ENCODE data around the gene NUDT3.

Gene NUDT3

DNA sequence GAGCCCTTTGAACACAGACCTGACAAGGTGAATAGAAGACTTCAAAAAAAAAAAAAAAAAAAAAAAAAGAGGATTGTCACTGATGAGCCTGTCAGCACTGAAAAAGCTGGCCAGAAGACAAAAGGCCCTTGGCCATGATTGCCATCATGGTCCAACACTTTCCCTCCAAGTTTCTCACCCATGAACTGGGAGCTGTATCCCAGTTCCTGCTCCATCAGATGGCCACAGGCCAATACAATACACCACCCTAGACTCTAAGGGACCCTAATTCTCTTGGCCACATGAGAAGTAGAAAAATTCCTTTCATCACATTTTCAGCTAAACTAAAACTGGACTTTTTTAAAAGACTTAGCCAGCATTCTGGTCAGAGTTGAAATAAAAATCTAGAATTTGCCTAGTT is 50.2 kb downstream of the NUDT3 start:
- TF ChIP-seq, protein P1, sequence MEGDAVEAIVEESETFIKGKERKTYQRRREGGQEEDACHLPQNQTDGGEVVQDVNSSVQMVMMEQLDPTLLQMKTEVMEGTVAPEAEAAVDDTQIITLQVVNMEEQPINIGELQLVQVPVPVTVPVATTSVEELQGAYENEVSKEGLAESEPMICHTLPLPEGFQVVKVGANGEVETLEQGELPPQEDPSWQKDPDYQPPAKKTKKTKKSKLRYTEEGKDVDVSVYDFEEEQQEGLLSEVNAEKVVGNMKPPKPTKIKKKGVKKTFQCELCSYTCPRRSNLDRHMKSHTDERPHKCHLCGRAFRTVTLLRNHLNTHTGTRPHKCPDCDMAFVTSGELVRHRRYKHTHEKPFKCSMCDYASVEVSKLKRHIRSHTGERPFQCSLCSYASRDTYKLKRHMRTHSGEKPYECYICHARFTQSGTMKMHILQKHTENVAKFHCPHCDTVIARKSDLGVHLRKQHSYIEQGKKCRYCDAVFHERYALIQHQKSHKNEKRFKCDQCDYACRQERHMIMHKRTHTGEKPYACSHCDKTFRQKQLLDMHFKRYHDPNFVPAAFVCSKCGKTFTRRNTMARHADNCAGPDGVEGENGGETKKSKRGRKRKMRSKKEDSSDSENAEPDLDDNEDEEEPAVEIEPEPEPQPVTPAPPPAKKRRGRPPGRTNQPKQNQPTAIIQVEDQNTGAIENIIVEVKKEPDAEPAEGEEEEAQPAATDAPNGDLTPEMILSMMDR (IDR thresholded peaks at IDR 0.05; ENCODE audit: extremely low read depth, missing control alignments): no peak
- no peak for DNase-seq (ENCODE audit: low spot score)

DNA sequence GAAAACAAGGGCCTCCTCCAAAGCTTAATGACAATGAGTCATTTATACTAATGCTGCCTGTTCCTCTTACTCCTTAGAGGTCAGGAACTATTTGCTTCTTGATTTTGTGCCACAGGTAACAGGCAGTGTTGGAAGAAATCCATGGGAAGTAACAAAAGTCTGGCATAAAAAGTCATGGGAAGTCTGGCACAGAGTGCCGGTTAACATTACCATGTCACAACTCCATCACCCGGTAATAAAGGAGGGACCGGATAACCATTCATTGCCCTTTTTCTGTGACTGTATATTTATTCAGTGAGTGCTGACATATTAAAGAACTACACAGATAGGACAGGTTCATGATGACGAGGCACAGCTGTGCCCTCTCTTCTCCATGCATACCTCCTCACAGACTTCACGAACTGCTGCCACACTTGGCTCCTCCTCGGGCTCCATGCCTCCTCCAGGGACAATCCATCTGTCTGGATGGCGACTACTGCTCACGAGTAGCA is 50.9 kb downstream of the NUDT3 start:
- no peak for DNase-seq (ENCODE audit: low spot score)
- TF ChIP-seq, protein P1 (IDR thresholded peaks at IDR 0.05; ENCODE audit: extremely low read depth, missing control alignments): no peak

DNA sequence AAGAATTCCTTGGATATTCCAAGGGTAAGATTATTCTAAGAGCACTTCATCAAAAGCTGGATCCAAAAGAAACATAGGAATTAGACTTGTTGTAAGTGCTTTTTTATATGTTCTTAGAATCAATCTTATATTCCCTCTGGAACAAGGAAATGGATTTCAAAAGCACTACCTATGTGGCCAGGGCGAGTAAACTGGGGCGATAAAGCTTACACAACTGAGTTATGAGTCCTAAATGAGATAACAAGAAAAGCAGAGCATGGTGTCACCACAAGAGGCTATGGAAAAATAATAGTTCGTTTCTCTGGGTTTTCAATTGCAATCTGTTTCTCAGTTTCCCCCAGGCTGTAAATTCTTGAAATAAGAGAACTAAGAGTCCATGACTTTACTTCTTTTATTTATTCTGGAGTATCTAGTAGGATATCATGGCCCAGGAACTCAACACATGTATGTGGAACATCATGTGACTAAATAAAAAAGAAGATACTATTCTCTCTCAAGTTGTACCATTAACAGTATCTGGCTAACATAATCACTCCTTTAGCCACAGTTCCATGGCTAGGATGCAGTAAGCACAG is 51.5 kb downstream of the NUDT3 start:
- TF ChIP-seq, protein P1 (IDR thresholded peaks at IDR 0.05; ENCODE audit: extremely low read depth, missing control alignments): no peak
- no peak for DNase-seq (ENCODE audit: low spot score)

DNA sequence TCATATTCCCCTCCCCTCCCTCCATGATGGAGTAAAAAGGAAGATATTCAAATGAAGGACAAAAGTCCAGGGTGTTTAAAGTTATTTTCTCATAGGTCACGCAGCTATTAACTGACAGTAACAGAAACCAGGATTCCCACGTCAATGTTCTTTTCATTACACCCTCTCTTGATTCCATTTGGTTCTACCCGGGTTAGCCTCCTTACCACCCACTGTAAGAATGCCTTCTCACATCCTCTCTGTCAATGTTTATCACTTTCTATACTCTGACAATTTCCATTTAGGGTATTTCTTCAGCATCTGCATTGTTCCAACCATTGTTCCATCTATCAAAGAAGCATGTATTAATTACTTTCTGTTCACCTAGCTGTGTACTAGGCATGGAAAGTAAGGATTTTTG is 52.1 kb downstream of the NUDT3 start:
- no peak for DNase-seq (ENCODE audit: low spot score)
- TF ChIP-seq, protein P1 (IDR thresholded peaks at IDR 0.05; ENCODE audit: extremely low read depth, missing control alignments): no peak

DNA sequence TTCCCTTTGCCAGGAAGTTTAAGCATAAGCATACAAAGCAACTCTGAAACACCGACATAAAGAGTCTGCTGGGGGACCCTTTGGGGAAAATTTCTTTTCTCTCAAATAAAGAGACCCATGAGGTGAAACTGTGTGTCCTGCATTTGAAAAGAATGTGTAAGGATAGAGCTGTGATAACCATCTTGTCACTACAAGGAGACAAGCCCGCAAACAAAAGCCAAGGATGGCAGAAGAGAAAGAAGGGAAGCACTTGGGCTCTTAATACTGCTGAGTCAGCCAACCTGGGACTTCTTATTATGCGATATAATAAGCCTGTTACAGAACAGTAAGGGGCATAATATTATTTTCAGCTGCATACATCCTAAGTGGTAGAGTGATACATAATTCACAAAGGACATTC is 52.5 kb downstream of the NUDT3 start:
- DNase-seq (ENCODE audit: low spot score): no peak
- TF ChIP-seq, protein P1 (IDR thresholded peaks at IDR 0.05; ENCODE audit: extremely low read depth, missing control alignments): no peak

DNA sequence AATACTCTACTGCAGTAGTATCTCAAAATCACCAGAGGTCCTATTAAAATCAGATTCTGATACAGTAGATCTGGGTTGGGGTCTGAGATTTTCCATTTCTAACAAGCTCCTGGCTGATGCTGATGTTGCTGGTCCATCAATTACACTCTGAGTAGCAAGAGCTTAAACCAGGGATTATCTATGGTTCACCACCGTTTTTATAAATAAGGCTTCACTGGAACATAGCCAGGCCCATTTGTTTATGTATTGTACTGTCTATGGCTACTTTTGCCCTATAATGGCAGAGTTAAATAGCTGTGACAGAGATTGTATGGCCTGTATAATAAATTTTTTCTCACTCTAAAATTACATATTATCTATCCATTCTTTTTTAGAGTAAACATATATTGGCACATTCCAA is 53.0 kb downstream of the NUDT3 start:
- TF ChIP-seq, protein P1 (IDR thresholded peaks at IDR 0.05; ENCODE audit: extremely low read depth, missing control alignments): no peak
- DNase-seq (ENCODE audit: low spot score): no peak

DNA sequence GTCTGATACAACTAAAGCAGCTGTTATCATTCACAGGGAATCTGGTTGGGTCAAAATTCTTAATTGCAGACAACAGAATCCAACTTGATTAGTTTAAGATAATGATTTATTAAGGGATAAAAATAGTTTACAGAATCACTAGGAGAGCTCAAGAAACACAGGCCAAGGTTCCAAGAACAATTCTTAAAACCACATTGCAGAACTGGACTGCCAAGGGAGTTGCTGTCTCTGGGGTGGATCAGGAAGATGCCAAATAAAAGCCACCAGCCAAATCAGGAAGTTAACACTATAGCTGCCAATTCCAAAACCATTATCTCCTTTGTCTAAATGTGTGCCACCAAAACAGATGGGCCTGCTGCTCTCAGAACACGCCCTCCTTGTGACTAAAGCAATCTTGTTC is 53.7 kb downstream of the NUDT3 start:
- DNase-seq (ENCODE audit: low spot score): no peak
- TF ChIP-seq, protein P1 (IDR thresholded peaks at IDR 0.05; ENCODE audit: extremely low read depth, missing control alignments): no peak

Data from GM20000 (cell line).